NCI-H748 (cell line): ENCODE data around the gene CASTOR1.

Experiments
- DNase-seq: peaks from one replicate; lab custom pipeline; 2025; ENCODE audit not compliant: unreplicated experiment; lab: John Stamatoyannopoulos, UW

CASTOR1 gene

DNA sequence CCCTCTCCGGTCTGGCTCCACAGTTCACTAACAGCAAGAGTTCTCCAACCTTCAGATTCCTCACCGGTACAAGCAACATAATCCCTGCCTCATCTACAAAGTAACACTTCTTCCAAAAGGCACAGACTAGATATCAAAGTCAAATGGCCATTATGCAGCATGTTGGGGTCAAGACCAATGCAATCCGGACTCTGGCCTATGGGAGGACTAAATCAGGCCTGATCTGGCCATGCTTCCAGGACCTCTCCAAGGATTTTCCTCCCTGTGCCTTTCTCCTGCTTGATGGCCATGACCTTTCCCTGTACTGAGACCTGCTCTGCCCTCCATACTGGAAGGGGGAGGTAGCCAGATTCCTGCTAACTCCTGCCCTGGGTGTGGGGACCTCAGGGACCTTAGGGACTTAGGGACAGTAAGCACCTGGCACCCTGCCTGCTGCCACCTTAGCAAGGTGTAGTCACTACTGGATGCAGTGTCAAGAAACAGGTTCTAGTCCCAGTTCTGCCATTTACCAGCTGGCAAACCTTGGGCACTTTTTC, 30.8 kb upstream of the CASTOR1 start:
- DNase-seq = no peak

DNA sequence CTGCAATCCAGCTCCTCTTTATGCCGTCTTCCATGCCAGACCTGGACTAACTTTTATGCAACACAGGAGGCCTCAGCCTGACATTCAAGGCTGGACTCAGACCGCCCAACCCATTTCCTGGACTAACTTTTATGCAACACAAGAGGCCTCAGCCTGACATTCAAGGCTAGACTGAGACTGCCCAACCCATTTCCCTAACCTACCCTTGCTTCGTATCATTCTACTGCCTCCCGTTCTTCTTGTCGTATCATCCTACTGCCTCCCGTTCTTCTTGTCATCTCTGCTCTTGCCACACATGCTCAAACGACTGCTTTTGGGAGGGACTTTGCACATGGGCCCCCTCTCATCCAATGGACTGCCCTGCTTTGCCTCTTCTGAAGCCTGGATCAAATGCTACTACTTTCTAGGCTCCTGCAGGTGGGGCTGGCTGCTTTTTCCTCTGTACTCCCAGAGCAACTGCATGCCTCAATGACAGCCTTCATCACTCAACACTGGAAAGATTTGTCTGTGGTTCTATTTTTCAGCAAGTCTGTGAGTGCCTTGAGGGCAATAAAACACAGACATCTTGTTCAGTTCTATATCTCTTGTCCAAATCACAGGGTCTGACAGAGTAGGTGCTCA, 29.6 kb upstream of the CASTOR1 start:
- DNase-seq = no peak

DNA sequence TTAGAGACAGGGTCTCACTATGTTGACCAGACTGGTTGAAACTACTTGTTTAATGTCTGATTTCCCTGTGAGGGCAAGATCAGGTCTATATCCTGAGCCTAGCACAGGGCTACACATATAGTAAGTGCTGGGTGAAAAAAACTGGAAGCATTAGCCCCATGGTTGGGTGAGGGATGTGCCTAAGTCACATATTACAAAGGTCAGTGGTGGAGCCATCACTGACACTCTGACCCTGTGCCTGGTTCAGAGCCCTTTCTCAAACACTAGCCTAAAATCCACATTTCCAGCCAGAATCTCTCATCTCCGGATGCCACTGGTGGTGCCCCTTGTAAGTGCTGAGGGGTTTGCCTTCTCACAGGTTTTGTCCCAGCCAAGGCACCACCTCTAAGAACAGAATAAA, 28.5 kb upstream of the CASTOR1 start:
- DNase-seq = no peak

DNA sequence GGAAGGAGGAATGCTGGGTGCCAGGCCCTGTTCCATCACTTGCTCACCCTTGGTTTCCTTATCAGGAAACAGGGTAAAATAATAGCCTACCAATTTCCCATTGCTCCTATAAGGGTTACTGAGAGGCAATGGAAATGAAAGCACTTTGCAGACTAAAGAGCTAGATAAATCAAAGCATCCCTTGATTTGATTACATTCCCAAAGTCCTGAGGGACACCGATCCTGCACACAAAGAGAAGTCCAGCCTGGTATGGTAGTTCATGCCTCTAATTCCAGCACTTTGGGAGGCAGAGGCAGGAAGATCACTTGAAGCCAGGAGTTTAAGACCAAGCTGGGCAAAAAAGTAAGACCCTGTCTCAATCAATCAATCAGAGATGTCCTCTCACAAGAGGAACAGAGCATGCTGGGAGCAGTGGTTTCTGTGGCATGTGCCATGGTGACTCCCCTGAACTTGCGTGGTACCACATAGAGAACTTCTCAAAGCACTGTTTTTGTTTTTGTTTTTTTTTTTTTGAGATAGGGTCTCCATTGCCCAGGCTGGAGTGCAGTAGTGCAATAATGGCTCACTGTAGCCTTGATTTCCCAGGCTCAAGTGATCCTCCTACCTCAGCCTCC, 26.8 kb upstream of the CASTOR1 start:
- no peak for DNase-seq

DNA sequence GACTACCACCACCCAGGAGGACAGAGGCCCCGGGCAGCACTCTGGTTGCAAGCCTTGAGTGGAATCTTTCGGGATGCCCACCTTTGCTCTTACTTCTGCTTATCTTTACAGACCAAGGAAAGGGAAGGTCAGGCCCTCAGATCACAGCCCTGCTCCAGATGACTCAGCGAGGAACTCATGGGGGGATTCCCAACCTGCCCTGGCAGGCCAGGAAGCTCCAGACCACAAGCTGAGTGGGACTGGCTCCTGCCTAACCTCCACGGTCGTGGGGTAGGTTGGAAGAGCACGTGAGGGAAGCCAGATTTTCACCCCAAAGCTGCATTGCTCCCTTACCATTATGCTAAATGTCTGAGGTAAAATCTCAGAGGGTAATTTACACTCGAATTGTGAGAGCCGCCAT, 25.6 kb upstream of the CASTOR1 start:
- no peak for DNase-seq

DNA sequence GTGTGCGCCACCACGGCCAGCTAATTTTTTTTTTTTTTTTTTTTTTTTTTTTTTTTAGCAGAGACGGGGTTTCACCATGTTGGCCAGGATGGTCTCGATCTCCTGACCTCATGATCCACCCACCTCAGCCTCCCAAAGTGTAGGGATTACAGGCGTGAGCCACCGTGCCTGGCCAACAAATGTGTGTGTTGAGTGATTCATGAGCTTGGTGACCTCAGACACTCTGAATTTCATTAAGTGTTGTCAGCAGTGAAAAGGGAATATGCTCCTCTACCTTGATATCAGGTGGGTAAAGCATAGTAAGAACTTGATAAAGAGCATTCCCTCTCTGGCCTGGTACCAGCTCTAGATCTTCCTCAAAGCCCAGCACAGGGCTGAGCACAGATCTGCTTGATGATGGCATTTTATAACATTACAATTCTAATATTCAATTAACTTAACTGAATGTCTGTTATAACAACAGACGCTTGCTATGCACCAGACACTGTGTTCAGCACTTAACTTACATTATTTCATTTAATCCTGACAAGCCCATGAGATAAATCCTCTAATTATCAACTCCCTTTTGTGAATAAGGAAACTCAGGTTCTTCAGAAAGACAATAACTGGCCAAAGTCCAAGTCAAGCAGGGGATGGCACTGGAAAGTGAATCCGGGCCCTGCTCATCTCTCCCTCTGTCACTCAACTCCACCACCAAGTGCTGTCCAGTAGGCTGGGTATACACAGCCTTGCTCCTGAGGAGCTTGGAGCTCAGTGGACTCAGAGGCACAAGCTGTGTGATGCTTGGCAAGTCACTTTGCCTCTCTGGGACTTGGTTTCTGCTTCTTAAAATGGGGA, 24.4 kb upstream of the CASTOR1 start:
- DNase-seq = no peak

DNA sequence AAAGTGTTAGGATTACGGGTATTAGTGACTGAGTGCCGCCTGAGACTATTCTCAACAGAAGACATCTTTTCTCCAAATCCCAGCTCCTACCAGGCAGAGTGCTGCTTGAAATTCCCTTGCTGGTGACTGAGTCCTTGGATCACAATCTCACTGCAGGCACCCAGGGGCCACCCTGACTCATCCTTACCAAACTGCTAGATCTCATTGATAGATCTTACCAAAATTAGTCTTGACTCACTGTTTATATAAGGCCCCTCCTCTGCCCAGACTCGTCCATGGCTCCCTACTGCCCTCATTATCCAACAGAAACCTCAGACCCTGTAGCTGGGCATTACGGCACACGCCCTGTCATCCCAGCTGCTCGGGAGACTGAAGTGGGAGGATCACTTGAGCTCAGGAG, 22.7 kb upstream of the CASTOR1 start:
- no peak for DNase-seq

DNA sequence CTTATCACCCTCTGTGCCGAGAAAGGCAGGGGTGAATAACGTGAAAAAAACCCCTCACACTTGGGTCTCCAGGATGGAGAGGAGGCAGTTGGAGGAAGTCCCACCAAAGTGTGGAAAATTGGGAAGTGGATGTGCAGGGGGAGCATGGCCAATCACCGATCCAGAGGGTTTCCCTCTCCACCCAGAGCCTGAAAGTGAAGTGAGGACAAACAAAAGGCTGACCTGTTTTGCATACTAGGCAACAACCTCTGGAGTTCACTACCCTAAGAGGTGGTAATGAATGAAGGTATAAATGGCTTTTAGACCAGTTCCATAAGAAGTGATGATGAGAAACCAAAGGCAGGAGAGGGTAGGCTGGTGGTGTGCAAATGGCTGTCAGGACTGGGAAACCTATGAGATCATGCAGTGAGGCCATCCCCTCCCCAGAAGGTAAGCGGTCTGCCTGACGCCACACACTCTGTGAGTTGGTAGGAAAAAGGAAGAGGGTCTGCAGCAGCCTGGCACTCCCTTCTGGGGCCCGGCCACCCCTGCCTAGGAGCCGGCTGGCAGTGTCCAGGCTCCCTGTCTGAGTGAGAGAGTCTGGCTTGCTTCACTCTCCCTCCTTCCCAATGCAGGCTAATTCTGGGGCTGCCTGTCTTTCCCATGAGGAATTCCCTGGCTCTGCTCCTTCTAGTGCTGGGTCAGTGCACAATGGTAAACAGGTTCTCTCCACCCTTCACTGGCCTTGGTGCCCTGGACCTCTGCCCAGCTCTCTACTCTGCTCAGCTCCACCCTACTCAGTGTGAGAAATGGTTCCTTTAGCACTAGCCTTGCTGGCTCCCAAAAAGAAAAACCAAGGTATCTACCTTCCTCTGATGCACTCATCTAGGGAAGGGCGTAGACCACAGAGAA, 21.8 kb upstream of the CASTOR1 start:
- no peak for DNase-seq

DNA sequence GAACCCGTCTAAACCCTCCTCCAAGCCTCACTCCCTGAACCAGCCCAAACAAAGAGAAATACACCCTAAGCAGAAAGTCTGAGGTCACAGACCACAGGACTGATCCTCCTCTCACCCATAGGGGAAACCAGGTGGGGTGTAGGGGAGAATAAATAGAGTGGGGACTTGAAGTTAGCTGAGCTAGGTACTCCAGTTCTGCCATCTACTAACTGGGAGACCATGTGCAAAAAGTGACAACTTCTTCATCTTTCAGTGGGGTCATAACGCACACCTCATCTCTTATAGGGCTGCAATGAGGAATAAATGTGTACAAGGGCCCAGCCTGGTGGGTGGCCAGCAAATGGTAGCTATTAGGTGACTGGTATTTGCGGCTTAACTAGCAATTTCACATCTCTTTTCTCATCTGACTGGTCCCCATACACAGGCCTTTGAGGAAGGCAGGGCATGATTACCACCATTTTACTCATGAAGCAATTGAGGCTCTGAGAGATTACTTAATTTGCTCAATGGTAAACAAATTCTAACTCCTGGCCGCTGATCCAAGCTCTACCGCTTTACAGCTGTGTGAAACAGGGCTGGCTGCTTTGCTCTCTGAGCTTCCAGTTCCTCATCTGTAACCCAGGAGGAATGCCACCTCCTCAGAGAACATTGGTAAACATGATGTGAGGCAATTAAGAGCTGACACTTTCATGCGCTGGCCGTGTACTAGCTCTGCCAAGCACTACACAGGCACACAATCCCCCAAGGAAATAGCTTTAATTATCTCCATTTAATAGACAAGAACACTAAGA, 20.8 kb upstream of the CASTOR1 start:
- no peak for DNase-seq

DNA sequence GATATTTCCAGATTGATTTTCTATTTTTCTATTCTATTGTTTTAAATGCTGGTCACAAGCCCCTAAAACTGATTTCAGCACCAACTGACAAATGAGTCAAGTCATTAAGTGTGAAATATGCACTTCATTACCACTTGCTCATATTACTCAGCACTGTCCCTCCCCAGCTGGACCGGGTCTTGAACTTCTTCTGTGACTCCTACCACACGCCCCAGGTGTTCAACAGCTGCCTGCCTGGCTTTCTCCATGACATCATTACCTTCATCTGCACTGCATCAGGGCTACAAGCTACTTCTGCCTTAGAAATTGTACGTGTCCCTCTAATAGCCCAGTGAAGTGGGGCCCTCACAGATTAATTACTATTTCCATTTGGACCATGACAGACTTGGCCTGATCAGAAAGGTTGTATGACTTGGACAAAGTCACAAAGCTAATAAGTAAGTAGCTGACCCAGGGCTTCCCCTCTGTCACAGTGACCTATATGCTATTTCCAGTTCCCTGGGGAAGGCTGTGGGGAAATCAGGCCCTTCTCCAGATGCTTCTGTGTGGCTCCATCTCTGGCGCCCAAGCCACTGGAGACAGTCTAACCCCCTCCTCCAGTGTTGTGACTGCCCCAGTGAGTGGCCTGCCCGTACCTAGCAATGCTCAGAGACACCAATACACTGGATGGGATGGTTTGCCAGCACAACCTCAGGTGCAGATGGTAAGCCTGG, 19.4 kb upstream of the CASTOR1 start:
- no peak for DNase-seq

DNA sequence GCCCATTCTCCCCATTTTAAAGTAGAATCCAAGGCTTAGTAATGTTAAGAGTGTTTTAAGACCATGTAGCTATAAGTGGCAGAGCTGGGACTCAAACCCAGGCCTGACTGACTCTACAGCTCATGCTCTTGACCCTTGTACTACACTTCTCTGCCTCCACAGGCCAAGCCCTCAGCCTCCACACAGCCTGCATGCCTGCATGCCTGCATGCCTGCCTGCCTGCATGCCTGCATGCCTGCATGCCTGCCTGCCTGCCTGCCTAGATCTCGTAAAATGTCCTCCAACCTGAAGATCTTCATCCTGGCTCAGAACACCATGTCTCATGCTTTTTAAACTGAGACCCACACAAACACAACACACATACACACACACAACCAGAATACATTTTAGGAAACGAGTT, 18.8 kb upstream of the CASTOR1 start:
- no peak for DNase-seq

DNA sequence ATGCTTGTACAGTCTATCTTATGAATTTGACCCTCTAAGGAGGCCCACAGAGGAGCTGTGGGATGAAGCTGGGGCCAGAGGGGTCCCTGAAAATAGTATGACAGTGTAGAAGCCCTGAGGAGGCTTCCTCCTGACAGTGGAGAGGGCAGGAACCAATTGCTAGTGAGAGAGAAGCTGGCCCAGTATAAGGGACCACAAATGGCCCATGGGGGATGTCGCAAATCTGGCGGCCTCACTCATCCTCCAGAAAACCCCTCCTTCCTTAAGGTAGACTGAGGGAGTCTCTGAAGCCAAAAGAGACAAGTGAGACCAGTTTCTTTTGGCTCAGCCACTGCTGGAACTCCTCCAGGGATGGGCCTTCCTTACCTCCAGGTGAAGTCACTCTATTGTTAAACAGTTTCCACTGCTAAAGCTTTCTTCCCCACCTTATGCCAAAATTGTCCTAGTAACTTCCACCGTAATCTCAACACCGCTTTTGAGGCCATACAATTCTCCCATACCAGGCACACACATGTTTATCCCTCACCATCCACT, 17.8 kb upstream of the CASTOR1 start:
- DNase-seq = no peak

DNA sequence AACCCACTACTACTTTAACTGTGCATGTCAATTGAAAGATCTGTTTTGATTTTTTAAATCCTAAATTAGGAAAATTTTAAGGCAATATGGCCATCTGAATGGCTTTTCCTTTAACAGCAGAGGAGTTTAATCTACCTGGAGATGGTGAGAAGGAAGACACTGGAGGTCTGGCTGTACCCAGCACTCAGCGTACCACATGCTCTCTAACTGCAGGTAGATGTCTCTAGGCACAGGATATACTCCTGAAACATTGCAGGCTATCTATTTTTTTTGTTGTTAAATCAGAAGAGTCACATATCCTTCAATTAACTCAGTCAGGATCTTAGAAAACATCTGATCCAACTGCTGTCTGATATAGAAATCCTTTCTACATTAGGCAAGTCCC, 17.3 kb upstream of the CASTOR1 start:
- DNase-seq = no peak

DNA sequence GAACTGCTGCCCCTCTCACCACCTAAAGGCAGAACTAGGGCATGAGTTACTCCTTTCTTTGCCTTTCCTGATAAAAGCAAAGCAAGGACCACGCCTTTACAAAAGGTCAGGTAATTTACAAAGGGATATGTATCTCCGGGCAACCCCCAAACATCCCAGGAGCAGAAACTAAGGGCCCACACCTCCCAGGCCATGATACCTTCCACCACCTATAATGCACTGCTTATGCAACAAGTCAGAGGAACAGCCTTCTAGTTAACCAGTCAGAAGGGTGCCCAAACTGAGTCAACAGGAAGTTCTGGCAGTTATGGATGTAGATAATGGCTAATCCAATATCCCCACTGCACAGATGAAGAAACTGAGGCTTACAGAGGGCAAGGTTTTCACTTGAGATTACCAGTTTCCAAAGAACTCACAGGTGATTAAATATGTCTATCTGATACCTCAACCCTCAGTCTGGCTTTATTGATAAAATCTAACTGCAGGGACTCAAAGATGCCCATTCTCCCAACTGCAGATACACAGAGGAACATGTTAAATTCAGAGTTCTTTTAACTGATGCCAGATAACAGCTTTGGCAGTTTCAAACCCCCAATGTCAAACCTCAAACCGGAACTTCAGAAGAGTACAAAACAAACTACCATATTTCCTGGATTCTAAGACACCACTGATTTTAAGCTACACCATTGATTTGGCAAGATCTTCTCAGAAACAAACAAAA, 16.8 kb upstream of the CASTOR1 start:
- no peak for DNase-seq

DNA sequence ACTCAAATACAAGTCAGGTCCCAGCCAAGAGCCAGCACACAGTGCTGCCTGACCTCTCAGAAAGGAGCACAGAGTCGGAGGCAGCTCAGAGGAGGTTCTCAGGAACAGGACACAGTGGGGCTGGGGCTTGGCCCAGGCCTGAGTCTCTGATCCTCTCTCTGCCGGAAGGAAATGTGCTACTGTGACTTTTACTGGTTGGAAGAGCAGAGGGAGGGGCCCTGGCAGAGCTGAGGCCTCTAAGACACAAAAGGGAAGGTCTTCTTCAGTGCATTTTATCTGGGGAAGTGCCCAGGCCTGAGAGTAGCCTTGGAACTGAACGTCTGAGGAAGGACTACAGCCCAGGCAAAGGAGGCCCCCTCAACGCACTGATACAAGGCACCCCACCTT, 16.2 kb upstream of the CASTOR1 start:
- no peak for DNase-seq

DNA sequence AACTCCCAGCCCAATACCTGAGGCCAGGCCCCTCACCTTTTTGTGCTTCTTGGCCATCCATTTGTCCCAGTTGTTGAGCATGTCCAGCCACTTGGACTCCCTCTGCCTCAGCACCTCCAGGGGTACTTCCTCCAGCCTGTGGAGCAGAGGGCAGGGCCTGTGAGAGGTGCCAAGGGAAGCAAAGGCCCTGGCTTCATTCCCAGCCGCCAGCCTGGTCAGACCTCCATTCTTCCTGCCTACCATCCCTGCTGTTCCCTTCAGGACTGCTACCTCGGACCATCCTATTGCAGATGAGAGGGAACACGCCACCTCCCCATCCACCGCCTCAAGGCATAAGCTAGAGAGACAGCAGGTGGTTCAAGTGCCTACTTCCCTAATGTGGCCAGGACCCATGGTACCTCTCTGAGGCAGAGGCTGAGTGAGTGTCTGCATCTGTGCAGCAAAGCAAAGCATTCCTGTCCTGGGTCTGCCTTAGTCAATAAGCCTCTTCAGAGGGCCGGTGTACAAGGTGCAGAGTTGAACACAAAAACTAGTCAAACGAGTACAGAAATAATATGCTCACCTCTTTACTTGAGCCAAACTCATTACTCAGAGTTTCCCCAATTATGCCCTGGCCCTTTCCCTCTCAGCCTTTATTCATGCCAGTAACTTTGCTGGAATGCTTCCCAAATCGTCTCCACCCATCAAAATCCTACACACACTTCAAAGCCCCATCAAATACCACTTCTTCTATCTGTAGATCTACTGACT, 15.4 kb upstream of the CASTOR1 start:
- no peak for DNase-seq

DNA sequence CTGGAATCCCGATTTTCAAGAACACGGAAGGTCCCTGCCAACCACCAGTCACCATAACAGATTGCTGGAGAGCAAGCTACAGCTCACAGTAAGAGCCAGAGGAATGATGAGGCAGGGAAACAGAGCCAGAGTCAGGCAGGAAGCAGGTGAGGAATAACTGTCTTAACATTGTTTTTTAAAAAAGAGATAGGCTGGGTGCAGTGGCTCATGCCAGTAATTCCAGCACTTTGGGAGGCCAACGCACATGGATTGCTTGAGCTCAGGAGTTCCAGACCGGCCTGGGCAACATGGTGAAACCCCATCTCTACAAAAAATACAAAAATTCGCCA, 13.5 kb upstream of the CASTOR1 start:
- no peak for DNase-seq
